Parathyroid adenoma (tissue), 2 donors: Measurements from ENCODE around the gene LYPD8.

Source experiments
- H2AFZ ChIP-seq: fragments of 300-600 bp; sonication (generic); one replicate; pipeline ENCODE4 v1.7.0; 2017; ENCODE audit warnings: antibody characterized with exemption, mild to moderate bottlenecking
- H3K27ac ChIP-seq: fragments of 300-600 bp; sonication (generic); one replicate; pipeline ENCODE4 v1.7.0; 2017
- H3K27me3 ChIP-seq: fragments of 300-600 bp; sonication (generic); one replicate; pipeline ENCODE4 v1.7.0; 2017; ENCODE audit warnings: low read length; ENCODE audit not compliant: control insufficient read depth, insufficient read depth
- H3K36me3 ChIP-seq: fragments of 300-600 bp; sonication (generic); one replicate; pipeline ENCODE4 v1.7.0; 2017; ENCODE audit warnings: low read length; ENCODE audit not compliant: control insufficient read depth, insufficient read depth
- H3K4me1 ChIP-seq: fragments of 300-600 bp; sonication (generic); one replicate; pipeline ENCODE4 v1.7.0; 2017; ENCODE audit warnings: control low read depth
- H3K4me2 ChIP-seq: fragments of 300-600 bp; sonication (generic); one replicate; pipeline ENCODE4 v1.7.0; 2017; ENCODE audit warnings: low read length
- H3K4me3 ChIP-seq: fragments of 300-600 bp; sonication (generic); one replicate; pipeline ENCODE4 v1.7.0; 2017; ENCODE audit warnings: low read depth, low read length
- H3K79me2 ChIP-seq: fragments of 300-600 bp; sonication (generic); one replicate; pipeline ENCODE4 v1.7.0; 2017; ENCODE audit warnings: control low read depth
- H3K9ac ChIP-seq: fragments of 300-600 bp; sonication (generic); one replicate; pipeline ENCODE4 v1.7.0; 2017; ENCODE audit warnings: mild to moderate bottlenecking
- H3K9me3 ChIP-seq: fragments of 300-600 bp; sonication (generic); one replicate; pipeline ENCODE4 v1.7.0; 2017; ENCODE audit warnings: low read length; ENCODE audit not compliant: control insufficient read depth
- CTCF ChIP-seq: fragments of 300-600 bp; sonication (generic); IDR thresholded peaks from one replicate; pipeline ENCODE4 v1.7.0; 2017; ENCODE audit warnings: antibody characterized with exemption, mild to moderate bottlenecking
- donor health status: primary hyperparathyroidism.

Gene LYPD8

GRCh38 chr1:248783367-248783766 lies 27.8 kb upstream of the LYPD8 start:
- no peaks in the 10 kb centered on the region for H3K9me3 ChIP-seq

GRCh38 chr1:248782416-248783141 lies 27.0 kb upstream of the LYPD8 start:
- Histone ChIP-seq H3K79me2 (no peaks in the 10 kb centered on the region), H3K9me3 (no peaks in the 10 kb centered on the region), H3K4me1 (no peaks in the 10 kb centered on the region), H3K36me3 (no peaks in the 10 kb centered on the region), H3K27ac (no peak overlapping the region), H3K4me2 (no peak overlapping the region), H3K4me3 (no peak overlapping the region), H3K27me3 (no peaks in the 10 kb centered on the region), H2AFZ (no peak overlapping the region), H3K9ac (no peak overlapping the region)
- TF ChIP-seq CTCF: no peak

More at GRCh38 chr1:248783367-248783766, 27.8 kb upstream of the LYPD8 start:
- no peak overlapping the region for H3K4me3 ChIP-seq
- H3K36me3 ChIP-seq: no peaks in the 10 kb centered on the region
- H3K27ac ChIP-seq: no peak overlapping the region
- no peak overlapping the region for H2AFZ ChIP-seq
- H3K27me3 ChIP-seq: no peaks in the 10 kb centered on the region
- H3K4me1 ChIP-seq: no peaks in the 10 kb centered on the region
- H3K9ac ChIP-seq: no peak overlapping the region
- TF ChIP-seq CTCF: no peak
- no peaks in the 10 kb centered on the region for H3K79me2 ChIP-seq
- H3K4me2 ChIP-seq: no peak overlapping the region

- H3K9me3 ChIP-seq: no peaks in the 10 kb centered on the region
- H3K9ac ChIP-seq: no peak overlapping the region
- no peak overlapping the region for H3K4me3 ChIP-seq
- no peaks in the 10 kb centered on the region for H3K4me1 ChIP-seq
- H3K27me3 ChIP-seq: no peaks in the 10 kb centered on the region
- H3K4me2 ChIP-seq: no peak overlapping the region
- H3K36me3 ChIP-seq: no peaks in the 10 kb centered on the region
- H3K79me2 ChIP-seq: no peaks in the 10 kb centered on the region
- no peak overlapping the region for H3K27ac ChIP-seq
- H2AFZ ChIP-seq: no peak overlapping the region
- TF ChIP-seq CTCF: no peak
Measured at GRCh38 chr1:248779350-248779749, 23.8 kb upstream of the LYPD8 start.

- H3K9ac ChIP-seq: no peak overlapping the region
- no peak overlapping the region for H3K4me2 ChIP-seq
- H2AFZ ChIP-seq: no peak overlapping the region
- H3K4me3 ChIP-seq: no peak overlapping the region
- H3K27ac ChIP-seq: no peak overlapping the region
- H3K4me1 ChIP-seq: no peaks in the 10 kb centered on the region
- H3K36me3 ChIP-seq: no peaks in the 10 kb centered on the region
- no peak for TF ChIP-seq CTCF
- H3K79me2 ChIP-seq: no peaks in the 10 kb centered on the region
- no peaks in the 10 kb centered on the region for H3K27me3 ChIP-seq
- no peaks in the 10 kb centered on the region for H3K9me3 ChIP-seq
Measured at GRCh38 chr1:248778906-248779305, 23.3 kb upstream of the LYPD8 start.

- no peak for TF ChIP-seq CTCF
- no peak overlapping the region for H3K9ac ChIP-seq
- no peak overlapping the region for H3K27ac ChIP-seq
- no peaks in the 10 kb centered on the region for H3K36me3 ChIP-seq
- H2AFZ ChIP-seq: no peak overlapping the region
- H3K27me3 ChIP-seq: no peaks in the 10 kb centered on the region
- H3K4me3 ChIP-seq: no peak overlapping the region
- H3K79me2 ChIP-seq: no peaks in the 10 kb centered on the region
- H3K4me1 ChIP-seq: no peaks in the 10 kb centered on the region
- H3K4me2 ChIP-seq: no peak overlapping the region
- H3K9me3 ChIP-seq: no peaks in the 10 kb centered on the region
Measured at GRCh38 chr1:248776991-248777390, 21.4 kb upstream of the LYPD8 start.
